Mesenchymal stem cell (in vitro differentiated cells and primary cell): Measurements from ENCODE around the gene HHIPL2.

Experiments used
- DNase-seq: peaks from one replicate; pipeline ENCODE4 v3.0.0-alpha.2; 2013
- H2AFZ ChIP-seq: one replicate; pipeline ENCODE4 v1.6.1; 2013; ENCODE audit warnings: low read depth, mild to moderate bottlenecking, control low read depth, inconsistent platforms, low read length, moderate library complexity
- H2AK5ac ChIP-seq: 2 replicates; pipeline ENCODE4 v1.6.1; 2013; ENCODE audit warnings: low read length, moderate library complexity, mild to moderate bottlenecking, inconsistent platforms; ENCODE audit not compliant: severe bottlenecking
- H2BK120ac ChIP-seq: one replicate; pipeline ENCODE4 v1.6.1; 2013; ENCODE audit warnings: low read depth, mild to moderate bottlenecking, inconsistent platforms, low read length, moderate library complexity
- H2BK12ac ChIP-seq, 2 experiments: one replicate each; pipeline ENCODE4 v1.6.1; 2013; ENCODE audit warnings: inconsistent platforms in 2 of 2, low read length in 2 of 2, mild to moderate bottlenecking in 2 of 2, moderate library complexity in 2 of 2, control low read depth in 1 of 2
- H2BK15ac ChIP-seq: one replicate; pipeline ENCODE4 v1.6.1; 2013; ENCODE audit warnings: mild to moderate bottlenecking, low read depth, inconsistent platforms; ENCODE audit not compliant: poor library complexity, severe bottlenecking
- H2BK5ac ChIP-seq: 2 replicates; pipeline ENCODE4 v1.6.1; 2013; ENCODE audit warnings: low read depth, mild to moderate bottlenecking, low read length, control low read depth, inconsistent platforms; ENCODE audit not compliant: poor library complexity, severe bottlenecking
- H3K14ac ChIP-seq, 2 experiments: one replicate each; pipeline ENCODE4 v1.6.1; 2013; ENCODE audit warnings: inconsistent platforms in 2 of 2, low read length in 2 of 2, control low read depth in 1 of 2, mild to moderate bottlenecking in 1 of 2, moderate library complexity in 1 of 2
- H3K18ac ChIP-seq, 2 experiments: one replicate each; pipeline ENCODE4 v1.6.1; 2013; ENCODE audit warnings: inconsistent platforms in 2 of 2, low read length in 2 of 2, control low read depth in 1 of 2, low read depth in 1 of 2, mild to moderate bottlenecking in 1 of 2
- H3K23ac ChIP-seq, 2 experiments: one replicate each; pipeline ENCODE4 v1.6.1; 2013; ENCODE audit warnings: inconsistent platforms in 2 of 2, low read length in 2 of 2, mild to moderate bottlenecking in 2 of 2, moderate library complexity in 2 of 2, control low read depth in 1 of 2
- H3K27ac ChIP-seq: 2 replicates; pipeline ENCODE4 v1.5.1; 2013; ENCODE audit warnings: mild to moderate bottlenecking, moderate library complexity, low read length, control low read depth, inconsistent platforms; ENCODE audit not compliant: poor library complexity, severe bottlenecking
- H3K27me3 ChIP-seq, 2 experiments: 2 replicates each; pipeline versions ENCODE4 v1.6.1 to v1.7.0; 2013; ENCODE audit warnings: low read length in 2 of 2, mild to moderate bottlenecking in 2 of 2, moderate library complexity in 2 of 2, control low read depth in 1 of 2, inconsistent platforms in 1 of 2; ENCODE audit not compliant: control insufficient read depth in 1 of 2, insufficient read depth in 1 of 2
- H3K36me3 ChIP-seq, 2 experiments: 2 replicates each; pipeline versions ENCODE4 v1.6.1 to v1.7.0; 2013; ENCODE audit warnings: low read length in 2 of 2, control low read depth in 1 of 2, inconsistent platforms in 1 of 2, low read depth in 1 of 2, mild to moderate bottlenecking in 1 of 2; ENCODE audit not compliant: insufficient read depth in 2 of 2, control insufficient read depth in 1 of 2
- H3K4ac ChIP-seq, 2 experiments: one replicate each; pipeline ENCODE4 v1.6.1; 2013; ENCODE audit warnings: inconsistent platforms in 2 of 2, low read length in 2 of 2, mild to moderate bottlenecking in 2 of 2, moderate library complexity in 2 of 2, control low read depth in 1 of 2, low read depth in 1 of 2
- H3K4me1 ChIP-seq: 2 replicates; pipeline ENCODE4 v1.6.1; 2013; ENCODE audit warnings: low read depth, low read length, control low read depth; ENCODE audit not compliant: control insufficient read depth, insufficient read depth
- H3K4me2 ChIP-seq: 2 replicates; pipeline ENCODE4 v1.6.1; 2013; ENCODE audit warnings: low read length, mild to moderate bottlenecking, inconsistent platforms; ENCODE audit not compliant: poor library complexity, severe bottlenecking
- H3K4me3 ChIP-seq, 2 experiments: 2 replicates each; pipeline versions ENCODE4 v1.5.1 to v1.7.0; 2013; ENCODE audit warnings: low read length in 2 of 2, mild to moderate bottlenecking in 2 of 2, control low read depth in 1 of 2, low read depth in 1 of 2; ENCODE audit not compliant: insufficient read depth in 1 of 2
- H3K79me1 ChIP-seq: replicated peaks from 2 replicates; pipeline ENCODE4 v1.6.1; 2013; ENCODE audit warnings: mild to moderate bottlenecking, control low read depth, low read length, inconsistent platforms; ENCODE audit not compliant: poor library complexity, severe bottlenecking
- H3K9ac ChIP-seq: 2 replicates; pipeline ENCODE4 v1.7.0; 2013; ENCODE audit warnings: mild to moderate bottlenecking, low read length, moderate library complexity
- H3K9me3 ChIP-seq: 2 replicates; pipeline ENCODE4 v1.7.0; 2013; ENCODE audit warnings: mild to moderate bottlenecking, low read length; ENCODE audit not compliant: control insufficient read depth
- H4K8ac ChIP-seq: one replicate; pipeline ENCODE4 v1.6.1; 2013; ENCODE audit warnings: inconsistent platforms, mild to moderate bottlenecking, low read length, moderate library complexity
- H4K91ac ChIP-seq: one replicate; pipeline ENCODE4 v1.6.1; 2013; ENCODE audit warnings: mild to moderate bottlenecking, low read length, inconsistent platforms
- WGBS: methylation state at CpG from one replicate; pipeline ENCODE4 v1.1.7; 2013; ENCODE audit warnings: mixed read lengths; 5-methylcytosine and 5-hydroxymethylcytosine counted together

HHIPL2 gene

DNA sequence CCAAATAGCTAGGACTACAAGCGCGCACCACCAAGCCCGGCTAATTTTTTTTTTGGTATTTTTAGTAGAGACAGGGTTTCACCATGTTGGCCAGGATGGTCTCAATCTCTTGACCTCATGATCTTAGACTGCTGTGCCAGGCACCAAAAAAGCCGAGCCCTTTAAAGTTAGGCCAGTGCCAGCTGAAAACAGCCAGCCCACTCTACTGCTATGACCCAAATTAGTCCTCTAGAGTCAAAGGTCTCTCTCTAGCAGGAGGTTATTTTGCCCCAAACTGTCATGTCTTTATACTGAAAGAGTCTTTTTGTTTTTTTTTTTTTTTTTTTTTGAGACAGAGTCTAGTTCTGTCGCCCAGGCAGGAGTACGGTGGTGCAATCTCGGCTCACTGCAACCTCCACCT, 9.7 kb upstream of the HHIPL2 start:
- H2BK120ac ChIP-seq, result no peak overlapping the region
- H3K79me1 ChIP-seq, result peaks cover 2% of the 10 kb centered on the region
- peaks cover 2% of the 10 kb centered on the region for H3K4me1 ChIP-seq
- H3K36me3 ChIP-seq, result peaks cover 11 to 74% of the 10 kb centered on the region in 2 experiments
- 100% methylated on average over 7 of the region's 7 CpGs for WGBS
- H4K91ac ChIP-seq, result no peak overlapping the region
- H3K4ac ChIP-seq, result no peak overlapping the region
- no peak overlapping the region for H2AK5ac ChIP-seq
- H2BK12ac ChIP-seq, result no peak overlapping the region
- no peaks in the 10 kb centered on the region for H3K27me3 ChIP-seq
- H4K8ac ChIP-seq, result no peak overlapping the region
- no peak overlapping the region for H3K27ac ChIP-seq
- H3K23ac ChIP-seq, result no peak overlapping the region
- H2BK15ac ChIP-seq, result no peak overlapping the region
- H2BK5ac ChIP-seq, result no peak overlapping the region
- H2AFZ ChIP-seq, result no peak overlapping the region
- DNase-seq, result no peak
- no peak overlapping the region for H3K18ac ChIP-seq
- H3K4me3 ChIP-seq, result no peak overlapping the region
- no peaks in the 10 kb centered on the region for H3K9me3 ChIP-seq
- H3K4me2 ChIP-seq, result no peak overlapping the region
- no peak overlapping the region for H3K9ac ChIP-seq
- H3K14ac ChIP-seq, result no peak overlapping the region

DNA sequence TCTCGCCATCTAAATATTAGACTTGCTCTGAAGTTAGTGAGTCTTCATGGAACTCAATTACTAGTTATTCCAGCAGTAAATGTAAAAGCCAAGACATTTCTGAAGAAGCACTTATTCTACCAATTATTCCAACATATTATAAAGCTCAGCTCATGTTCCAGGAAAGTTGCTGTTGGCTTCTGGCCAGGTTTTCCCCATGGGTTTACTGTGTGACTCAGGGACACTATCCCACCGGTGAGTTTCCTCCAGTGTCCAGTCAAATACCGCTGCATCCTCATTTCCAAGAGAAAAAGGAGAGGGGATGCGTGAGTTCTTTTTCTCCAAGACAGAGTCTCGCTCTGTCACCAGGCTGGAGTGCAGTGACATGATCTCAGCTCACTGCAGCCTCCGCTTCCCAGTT, 9.2 kb upstream of the HHIPL2 start:
- H4K91ac ChIP-seq, result no peak overlapping the region
- H3K36me3 ChIP-seq, result peaks cover 11 to 70% of the 10 kb centered on the region in 2 experiments
- no peak overlapping the region for H3K14ac ChIP-seq
- no peak overlapping the region for H3K27ac ChIP-seq
- no peak overlapping the region for H2BK120ac ChIP-seq
- no peak overlapping the region for H3K18ac ChIP-seq
- H3K23ac ChIP-seq, result no peak overlapping the region
- H3K79me1 ChIP-seq, result peaks cover 2% of the 10 kb centered on the region
- DNase-seq, result no peak
- H2AK5ac ChIP-seq, result no peak overlapping the region
- no peaks in the 10 kb centered on the region for H3K9me3 ChIP-seq
- no peak overlapping the region for H3K9ac ChIP-seq
- H2AFZ ChIP-seq, result no peak overlapping the region
- H2BK15ac ChIP-seq, result no peak overlapping the region
- no peak overlapping the region for H2BK5ac ChIP-seq
- no peak overlapping the region for H4K8ac ChIP-seq
- H3K27me3 ChIP-seq, result no peaks in the 10 kb centered on the region
- H3K4me1 ChIP-seq, result peaks cover 2% of the 10 kb centered on the region
- H3K4ac ChIP-seq, result no peak overlapping the region
- H2BK12ac ChIP-seq, result no peak overlapping the region
- WGBS, result 80% methylated on average over 6 of the region's 6 CpGs
- no peak overlapping the region for H3K4me3 ChIP-seq
- no peak overlapping the region for H3K4me2 ChIP-seq

DNA sequence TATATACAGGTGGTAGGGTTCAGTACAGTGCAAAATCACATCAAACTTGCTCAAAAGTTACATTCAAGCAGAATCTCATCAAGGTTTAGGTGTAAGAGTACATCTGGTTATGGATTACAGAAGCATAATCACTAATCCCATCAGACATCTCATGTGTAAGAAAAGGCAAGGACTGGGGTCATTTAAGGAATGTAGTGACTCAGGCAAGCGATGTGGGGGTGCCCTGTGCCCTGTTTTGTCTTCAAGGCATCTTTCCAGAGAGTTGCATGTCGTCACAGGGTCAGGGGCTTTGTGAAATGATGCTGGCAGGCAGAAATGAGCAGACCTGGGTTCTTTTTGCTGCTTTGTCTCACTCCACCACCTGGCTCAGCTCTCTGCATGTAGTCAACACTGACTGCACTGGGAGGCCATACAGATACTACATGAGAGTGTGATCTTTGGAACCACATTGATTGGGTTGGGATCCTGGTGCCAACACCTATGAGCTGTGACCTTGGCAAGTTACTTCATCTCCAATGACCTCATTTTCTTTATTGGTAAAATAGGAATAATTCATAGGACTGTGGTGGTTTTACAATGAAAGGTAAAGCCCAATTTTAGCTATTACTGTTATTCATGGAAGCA, 8.2 kb upstream of the HHIPL2 start:
- no peak overlapping the region for H2BK5ac ChIP-seq
- H2BK12ac ChIP-seq, result no peak overlapping the region
- no peak overlapping the region for H4K8ac ChIP-seq
- no peak overlapping the region for H4K91ac ChIP-seq
- H3K4me2 ChIP-seq, result no peak overlapping the region
- H3K27ac ChIP-seq, result no peak overlapping the region
- H3K18ac ChIP-seq, result no peak overlapping the region
- no peaks in the 10 kb centered on the region for H3K9me3 ChIP-seq
- no peak overlapping the region for H2BK120ac ChIP-seq
- no peak overlapping the region for H3K9ac ChIP-seq
- no peak overlapping the region for H3K14ac ChIP-seq
- H2AK5ac ChIP-seq, result no peak overlapping the region
- no peak overlapping the region for H3K4ac ChIP-seq
- WGBS, result 100% methylated on average over 2 of the region's 2 CpGs
- no peak overlapping the region for H3K23ac ChIP-seq
- H3K27me3 ChIP-seq, result no peaks in the 10 kb centered on the region
- H3K79me1 ChIP-seq, result peaks cover 2% of the 10 kb centered on the region
- no peak overlapping the region for H3K4me3 ChIP-seq
- DNase-seq, result no peak
- peaks cover 2% of the 10 kb centered on the region for H3K4me1 ChIP-seq
- no peak overlapping the region for H2AFZ ChIP-seq
- no peak overlapping the region for H2BK15ac ChIP-seq
- peaks cover 11 to 61% of the 10 kb centered on the region in 2 experiments for H3K36me3 ChIP-seq

DNA sequence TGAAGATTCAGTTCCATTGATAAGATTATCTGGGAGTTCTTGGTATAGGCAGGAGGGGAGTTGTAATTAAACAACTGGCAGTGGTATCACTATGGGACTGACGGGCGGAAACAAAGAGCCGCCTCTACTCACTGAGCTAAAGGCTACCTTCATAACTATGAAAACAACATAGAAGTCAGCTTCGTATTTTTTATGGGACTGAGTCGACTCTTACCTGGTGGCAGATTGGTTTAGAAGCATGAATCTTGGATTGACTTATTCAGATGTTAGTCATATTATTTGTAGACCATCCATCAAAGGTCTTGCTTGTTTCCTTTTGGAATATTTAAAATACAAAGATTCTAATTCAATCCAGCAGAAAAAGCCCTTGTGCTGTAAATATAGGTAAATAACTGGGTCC, 6.3 kb upstream of the HHIPL2 start:
- WGBS, result no CpG with 5 or more reads among the region's 5 CpGs
- H3K79me1 ChIP-seq, result no peaks in the 10 kb centered on the region
- H3K27me3 ChIP-seq, result no peaks in the 10 kb centered on the region
- no peak overlapping the region for H2AFZ ChIP-seq
- H2BK5ac ChIP-seq, result no peak overlapping the region
- H3K18ac ChIP-seq, result no peak overlapping the region
- no peak overlapping the region for H2BK15ac ChIP-seq
- H4K91ac ChIP-seq, result no peak overlapping the region
- no peak overlapping the region for H2BK120ac ChIP-seq
- H2AK5ac ChIP-seq, result no peak overlapping the region
- no peaks in the 10 kb centered on the region for H3K9me3 ChIP-seq
- H2BK12ac ChIP-seq, result no peak overlapping the region
- no peak overlapping the region for H3K27ac ChIP-seq
- H3K14ac ChIP-seq, result no peak overlapping the region
- no peak for DNase-seq
- no peak overlapping the region for H3K4me2 ChIP-seq
- peaks cover 11 to 42% of the 10 kb centered on the region in 2 experiments for H3K36me3 ChIP-seq
- H3K4me1 ChIP-seq, result peaks cover 2% of the 10 kb centered on the region
- H3K9ac ChIP-seq, result no peak overlapping the region
- H4K8ac ChIP-seq, result no peak overlapping the region
- H3K23ac ChIP-seq, result no peak overlapping the region
- H3K4ac ChIP-seq, result no peak overlapping the region
- H3K4me3 ChIP-seq, result no peak overlapping the region
